Liver (tissue), 9 donors: Measurements from ENCODE around the gene CETN1. TPM values are rescaled to one million over a fixed set of nuclear protein-coding genes. Genes with fewer than 3 reads are reported as not detected.

ENCODE experiments used
- DNase-seq: peaks from one replicate; pipeline ENCODE4 v3.0.0-alpha.2; 2017; ENCODE audit warnings: low spot score
- H3K27ac ChIP-seq, 2 donors: one replicate each; pipeline ENCODE4 v1.7.0; 2013; ENCODE audit warnings: inconsistent platforms in 2 of 2, low read length in 2 of 2, control low read depth in 1 of 2, low read depth in 1 of 2, mild to moderate bottlenecking in 1 of 2
- H3K27me3 ChIP-seq, 4 donors: one replicate each; pipeline versions ENCODE4 v1.6.1 to v1.7.0; 2013; ENCODE audit warnings: low read length in 3 of 4, inconsistent platforms in 1 of 4, mild to moderate bottlenecking in 1 of 4, moderate library complexity in 1 of 4; ENCODE audit not compliant: control insufficient read depth in 4 of 4, insufficient read depth in 4 of 4
- H3K36me3 ChIP-seq, 4 donors: one replicate each; pipeline versions ENCODE4 v1.6.1 to v1.7.0; 2013; ENCODE audit warnings: low read length in 3 of 4, mild to moderate bottlenecking in 3 of 4, low read depth in 1 of 4, moderate library complexity in 1 of 4; ENCODE audit not compliant: control insufficient read depth in 4 of 4, insufficient read depth in 3 of 4
- H3K4me1 ChIP-seq, 4 donors: one replicate each; pipeline versions ENCODE4 v1.6.1 to v1.7.0; 2013; ENCODE audit warnings: low read length in 3 of 4, mild to moderate bottlenecking in 3 of 4, moderate library complexity in 1 of 4; ENCODE audit not compliant: control insufficient read depth in 4 of 4, insufficient read depth in 4 of 4
- H3K4me3 ChIP-seq, 3 donors: one replicate each; pipeline versions ENCODE4 v1.6.1 to v1.7.0; 2013; ENCODE audit warnings: low read length in 3 of 3, control low read depth in 1 of 3, low read depth in 1 of 3, mild to moderate bottlenecking in 1 of 3
- H3K9ac ChIP-seq, 2 donors: one replicate each; pipeline ENCODE4 v1.7.0; 2013; ENCODE audit warnings: low read length in 2 of 2, mild to moderate bottlenecking in 2 of 2, moderate library complexity in 2 of 2, control low read depth in 1 of 2, low read depth in 1 of 2
- H3K9me3 ChIP-seq, 4 donors: one replicate each; pipeline versions ENCODE4 v1.6.1 to v1.7.0; 2013; ENCODE audit warnings: low read length in 3 of 4; ENCODE audit not compliant: control insufficient read depth in 4 of 4
- CTCF ChIP-seq: fragments of 150-350 bp; IDR thresholded peaks from 2 replicates; pipeline ENCODE4 v1.5.1; 2017; ENCODE audit warnings: improper control_type of control experiment, low read depth, low read length; ENCODE audit not compliant: missing input control
- EGR1 ChIP-seq, 2 donors: IDR thresholded peaks; 2 replicates each; pipeline ENCODE4 v1.6.1; 2016 to 2018; ENCODE audit warnings: antibody characterized with exemption in 2 of 2, low read depth in 2 of 2
- FOXA1 ChIP-seq: IDR thresholded peaks from 2 replicates; pipeline ENCODE4 v1.6.1; 2016; ENCODE audit warnings: antibody characterized with exemption
- FOXA2 ChIP-seq: IDR thresholded peaks from 2 replicates; pipeline ENCODE4 v1.6.1; 2016; ENCODE audit warnings: antibody characterized with exemption
- GABPA ChIP-seq, 2 donors: IDR thresholded peaks in 1 of 2; conservative IDR thresholded peaks in 1 of 2; 2 replicates each; pipeline ENCODE4 v1.6.1; 2016; ENCODE audit warnings: antibody characterized with exemption in 2 of 2, mild to moderate bottlenecking in 1 of 2, moderate library complexity in 1 of 2
- HNF4A ChIP-seq, 2 donors: conservative IDR thresholded peaks; 2 replicates each; pipeline ENCODE4 v1.6.1; 2016; ENCODE audit warnings: antibody characterized with exemption in 2 of 2, mild to moderate bottlenecking in 2 of 2
- HNF4G ChIP-seq: IDR thresholded peaks from 2 replicates; pipeline ENCODE4 v1.6.1; 2016; ENCODE audit warnings: antibody characterized with exemption
- JUND ChIP-seq, 2 donors: IDR thresholded peaks; 2 replicates each; pipeline ENCODE4 v1.6.1; 2016; ENCODE audit warnings: antibody characterized with exemption in 2 of 2
- MAX ChIP-seq: IDR thresholded peaks from 2 replicates; pipeline ENCODE4 v1.6.1; 2016; ENCODE audit warnings: antibody characterized with exemption
- NR2F2 ChIP-seq: IDR thresholded peaks from 2 replicates; pipeline ENCODE4 v1.6.1; 2016; ENCODE audit warnings: antibody characterized with exemption
- RAD21 ChIP-seq, 2 donors: IDR thresholded peaks; 2 replicates each; pipeline ENCODE4 v1.6.1; 2016; ENCODE audit warnings: antibody characterized with exemption in 2 of 2, mild to moderate bottlenecking in 2 of 2
- REST ChIP-seq: IDR thresholded peaks from 2 replicates; pipeline ENCODE4 v1.6.1; 2016; ENCODE audit warnings: antibody characterized with exemption, mild to moderate bottlenecking
- RXRA ChIP-seq, 2 donors: IDR thresholded peaks; 2 replicates each; pipeline ENCODE4 v1.6.1; 2017 to 2018; ENCODE audit warnings: antibody characterized with exemption in 2 of 2, mild to moderate bottlenecking in 1 of 2
- SP1 ChIP-seq: IDR thresholded peaks from 2 replicates; pipeline ENCODE4 v1.6.1; 2018; ENCODE audit warnings: antibody characterized with exemption, mild to moderate bottlenecking
- TAF1 ChIP-seq: conservative IDR thresholded peaks from 2 replicates; pipeline ENCODE4 v1.6.1; 2016; ENCODE audit warnings: antibody characterized with exemption, mild to moderate bottlenecking
- YY1 ChIP-seq: IDR thresholded peaks from 2 replicates; pipeline ENCODE4 v1.6.1; 2016; ENCODE audit warnings: antibody characterized with exemption, mild to moderate bottlenecking
- WGBS: extraction: QIAGEN DNeasy Blood & Tissue Kit; methylation state at CpG from one replicate; pipeline ENCODE4 v1.1.7; 2013; 5-methylcytosine and 5-hydroxymethylcytosine counted together
- polyA plus RNA-seq, 2 donors: library from polyadenylated mRNA; stranded (reverse) in 1 of 2; unstranded in 1 of 2; fragments of 200-250 nt in 1 of 2; fragments of >200 nt in 1 of 2; fragmentation: Nextera tagmentation in 1 of 2; extraction: Ambion mirVana in 1 of 2; gene quantifications; one replicate each; pipeline versions ENCODE4 v1.2.1 to v1.2.3, GENCODE V29; 2013 to 2015
- total RNA-seq, 2 donors: library from RNA; depleted of rRNA; stranded (reverse); fragments of >200 nt; gene quantifications; one replicate each; pipeline ENCODE4 v1.2.3, GENCODE V29; 2014
- TF ChIP-seq, protein P1 (sequence below): IDR thresholded peaks from 2 replicates; pipeline ENCODE4 v1.6.1; 2016; ENCODE audit warnings: antibody characterized with exemption
- TF ChIP-seq, protein P2 (sequence below): IDR thresholded peaks from 2 replicates; pipeline ENCODE4 v1.6.1; 2016; ENCODE audit warnings: antibody characterized with exemption
- donor health status: healthy.
- donor health status: healthy.
- donor health status: healthy.
- donor health status: healthy.
- donor health status: healthy.

The CETN1 gene
- total and polyA plus RNA-seq, 4 donors = not detected

- WGBS = 77% methylated on average over 4 of the region's 4 CpGs
- DNase-seq = no peak
- TF ChIP-seq HNF4G (no peak), RXRA (IDR thresholded peaks at IDR 0.05) (no peak), RAD21 (IDR thresholded peaks at IDR 0.05) (no peak), NR2F2 (no peak), EGR1 (IDR thresholded peaks at IDR 0.05; ENCODE audit: low read depth in 2 of 2) (no peak), GABPA (IDR thresholded peaks at IDR 0.05 in 1 of 2, conservative IDR thresholded peaks at IDR 0.05 in 1 of 2) (no peak), REST (no peak), YY1 (no peak), JUND (IDR thresholded peaks at IDR 0.05) (no peak), CTCF (no peak), HNF4A (conservative IDR thresholded peaks at IDR 0.05) (no peak), FOXA1 (no peak), TAF1 (no peak), FOXA2 (no peak), SP1 (no peak), MAX (no peak)
- TF ChIP-seq, protein P1, sequence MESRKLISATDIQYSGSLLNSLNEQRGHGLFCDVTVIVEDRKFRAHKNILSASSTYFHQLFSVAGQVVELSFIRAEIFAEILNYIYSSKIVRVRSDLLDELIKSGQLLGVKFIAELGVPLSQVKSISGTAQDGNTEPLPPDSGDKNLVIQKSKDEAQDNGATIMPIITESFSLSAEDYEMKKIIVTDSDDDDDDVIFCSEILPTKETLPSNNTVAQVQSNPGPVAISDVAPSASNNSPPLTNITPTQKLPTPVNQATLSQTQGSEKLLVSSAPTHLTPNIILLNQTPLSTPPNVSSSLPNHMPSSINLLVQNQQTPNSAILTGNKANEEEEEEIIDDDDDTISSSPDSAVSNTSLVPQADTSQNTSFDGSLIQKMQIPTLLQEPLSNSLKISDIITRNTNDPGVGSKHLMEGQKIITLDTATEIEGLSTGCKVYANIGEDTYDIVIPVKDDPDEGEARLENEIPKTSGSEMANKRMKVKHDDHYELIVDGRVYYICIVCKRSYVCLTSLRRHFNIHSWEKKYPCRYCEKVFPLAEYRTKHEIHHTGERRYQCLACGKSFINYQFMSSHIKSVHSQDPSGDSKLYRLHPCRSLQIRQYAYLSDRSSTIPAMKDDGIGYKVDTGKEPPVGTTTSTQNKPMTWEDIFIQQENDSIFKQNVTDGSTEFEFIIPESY = no peak
- TF ChIP-seq, protein P2, sequence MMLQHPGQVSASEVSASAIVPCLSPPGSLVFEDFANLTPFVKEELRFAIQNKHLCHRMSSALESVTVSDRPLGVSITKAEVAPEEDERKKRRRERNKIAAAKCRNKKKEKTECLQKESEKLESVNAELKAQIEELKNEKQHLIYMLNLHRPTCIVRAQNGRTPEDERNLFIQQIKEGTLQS = no peak
These were observed 36.6 kb upstream of the CETN1 start for GRCh38 chr18:543447-544078.

More at GRCh38 chr18:543447-544078, 36.6 kb upstream of the CETN1 start:
- H3K9me3 ChIP-seq = no peaks in the 10 kb centered on the region
- H3K4me1 ChIP-seq = no peaks in the 10 kb centered on the region
- H3K27me3 ChIP-seq = no peaks in the 10 kb centered on the region
- H3K36me3 ChIP-seq = no peaks in the 10 kb centered on the region
- no peak overlapping the region for H3K4me3 ChIP-seq
- no peak overlapping the region for H3K27ac ChIP-seq
- H3K9ac ChIP-seq = no peak overlapping the region
